ENCODE measurements around the gene MARCHF7.
"Not testable (repeated sequence)": the region's sequence is repeated elsewhere in the genome, so short reads cannot be mapped to it uniquely, and the experiment has no call there.

Gene MARCHF7, protein sequence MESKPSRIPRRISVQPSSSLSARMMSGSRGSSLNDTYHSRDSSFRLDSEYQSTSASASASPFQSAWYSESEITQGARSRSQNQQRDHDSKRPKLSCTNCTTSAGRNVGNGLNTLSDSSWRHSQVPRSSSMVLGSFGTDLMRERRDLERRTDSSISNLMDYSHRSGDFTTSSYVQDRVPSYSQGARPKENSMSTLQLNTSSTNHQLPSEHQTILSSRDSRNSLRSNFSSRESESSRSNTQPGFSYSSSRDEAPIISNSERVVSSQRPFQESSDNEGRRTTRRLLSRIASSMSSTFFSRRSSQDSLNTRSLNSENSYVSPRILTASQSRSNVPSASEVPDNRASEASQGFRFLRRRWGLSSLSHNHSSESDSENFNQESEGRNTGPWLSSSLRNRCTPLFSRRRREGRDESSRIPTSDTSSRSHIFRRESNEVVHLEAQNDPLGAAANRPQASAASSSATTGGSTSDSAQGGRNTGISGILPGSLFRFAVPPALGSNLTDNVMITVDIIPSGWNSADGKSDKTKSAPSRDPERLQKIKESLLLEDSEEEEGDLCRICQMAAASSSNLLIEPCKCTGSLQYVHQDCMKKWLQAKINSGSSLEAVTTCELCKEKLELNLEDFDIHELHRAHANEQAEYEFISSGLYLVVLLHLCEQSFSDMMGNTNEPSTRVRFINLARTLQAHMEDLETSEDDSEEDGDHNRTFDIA

GRCh38 chr2:159712143-159712928 lies at the start of gene MARCHF7:
TSS of gene MARCHF7 (plus strand) at chr2:159712506. CDS start at chr2:159729023, 16,517 bp downstream.
- peak; percentile 91 for DNase-seq (ENCODE audit: low spot score)

GRCh38 chr2:159667423-159667822 lies 44.9 kb upstream of the MARCHF7 start:
- DNase-seq (ENCODE audit: low spot score): not testable (repeated sequence)

DNA sequence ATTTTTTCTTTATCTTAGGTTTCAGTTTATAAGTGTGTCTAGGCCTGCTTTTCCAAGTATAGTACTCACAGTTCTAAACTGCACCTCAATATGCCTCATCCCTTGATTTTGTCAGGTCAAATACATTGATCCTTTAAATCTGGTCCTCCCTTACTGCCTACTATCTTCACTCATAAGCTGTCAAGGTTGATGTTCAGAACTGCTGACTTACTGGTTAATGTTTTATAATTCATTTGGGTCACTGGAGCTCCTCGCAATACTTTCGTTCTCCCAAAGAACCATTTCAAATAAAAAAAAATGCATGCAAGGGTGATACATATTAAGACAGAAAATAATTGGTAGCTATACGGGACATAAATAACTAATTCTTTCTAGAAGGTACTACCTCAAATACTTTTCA lies 41.3 kb upstream of the MARCHF7 start:
- DNase-seq (ENCODE audit: low spot score): no peak

- peak; percentile 55 for DNase-seq (ENCODE audit: low spot score)
These were observed 34.7 kb upstream of the MARCHF7 start for GRCh38 chr2:159677654-159678053.

- no peak for DNase-seq (ENCODE audit: low spot score)
These were observed 31.6 kb upstream of the MARCHF7 start for GRCh38 chr2:159680692-159681091.

GRCh38 chr2:159683817-159684216 lies 28.5 kb upstream of the MARCHF7 start:
- no peak for DNase-seq (ENCODE audit: low spot score)

GRCh38 chr2:159684796-159685195 lies 27.5 kb upstream of the MARCHF7 start:
- DNase-seq (ENCODE audit: low spot score): no peak

DNA sequence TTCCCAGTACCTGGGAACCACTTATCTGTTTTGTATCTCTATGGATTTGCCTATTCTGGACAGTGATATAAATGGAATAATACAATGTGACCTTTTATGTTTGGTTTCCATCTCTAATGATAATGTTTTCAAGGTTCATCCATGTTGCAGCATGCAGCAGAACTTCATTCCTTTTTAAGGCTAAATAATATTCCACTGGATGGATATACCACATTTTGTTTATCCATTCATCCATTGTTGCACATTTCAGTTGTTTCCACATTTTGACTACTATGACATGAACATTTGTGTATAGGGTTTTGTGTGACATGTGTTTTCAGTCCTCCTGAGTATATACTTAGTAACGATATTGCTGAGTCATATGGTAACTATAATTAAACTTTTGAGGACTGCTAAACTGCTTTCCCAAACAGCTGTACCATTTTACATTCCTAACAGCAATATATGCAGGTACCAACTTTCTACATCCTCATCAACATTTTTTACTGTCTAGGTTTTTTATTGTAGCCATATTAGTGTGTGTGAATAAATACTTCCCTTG lies 17.7 kb upstream of the MARCHF7 start:
- no peak for DNase-seq (ENCODE audit: low spot score)

GRCh38 chr2:159695795-159696448 lies 16.4 kb upstream of the MARCHF7 start:
- peak; percentile 34 for DNase-seq (ENCODE audit: low spot score)

DNA sequence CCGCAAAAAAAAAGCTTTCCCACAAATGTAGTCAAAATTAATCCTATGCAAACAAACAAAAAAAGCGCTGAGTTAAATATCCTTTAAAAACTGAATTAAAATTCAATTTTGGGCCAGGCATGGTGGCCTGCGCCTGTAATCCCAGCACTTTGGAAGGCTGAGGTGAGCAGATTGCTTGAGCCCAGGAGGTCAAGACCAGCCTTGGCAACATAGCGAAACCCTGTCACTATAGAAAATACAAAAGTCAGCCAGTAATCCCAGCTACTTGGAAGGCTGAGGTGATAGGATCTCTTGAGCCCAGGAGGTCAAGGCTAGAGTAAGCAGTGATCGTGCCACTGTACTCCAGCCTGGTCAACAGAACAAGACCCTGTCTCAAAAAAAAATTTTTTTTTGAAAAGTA lies 8.8 kb upstream of the MARCHF7 start:
- no peak for DNase-seq (ENCODE audit: low spot score)

- DNase-seq (ENCODE audit: low spot score): no peak
These were observed 5.8 kb upstream of the MARCHF7 start for GRCh38 chr2:159706385-159706980.

DNA sequence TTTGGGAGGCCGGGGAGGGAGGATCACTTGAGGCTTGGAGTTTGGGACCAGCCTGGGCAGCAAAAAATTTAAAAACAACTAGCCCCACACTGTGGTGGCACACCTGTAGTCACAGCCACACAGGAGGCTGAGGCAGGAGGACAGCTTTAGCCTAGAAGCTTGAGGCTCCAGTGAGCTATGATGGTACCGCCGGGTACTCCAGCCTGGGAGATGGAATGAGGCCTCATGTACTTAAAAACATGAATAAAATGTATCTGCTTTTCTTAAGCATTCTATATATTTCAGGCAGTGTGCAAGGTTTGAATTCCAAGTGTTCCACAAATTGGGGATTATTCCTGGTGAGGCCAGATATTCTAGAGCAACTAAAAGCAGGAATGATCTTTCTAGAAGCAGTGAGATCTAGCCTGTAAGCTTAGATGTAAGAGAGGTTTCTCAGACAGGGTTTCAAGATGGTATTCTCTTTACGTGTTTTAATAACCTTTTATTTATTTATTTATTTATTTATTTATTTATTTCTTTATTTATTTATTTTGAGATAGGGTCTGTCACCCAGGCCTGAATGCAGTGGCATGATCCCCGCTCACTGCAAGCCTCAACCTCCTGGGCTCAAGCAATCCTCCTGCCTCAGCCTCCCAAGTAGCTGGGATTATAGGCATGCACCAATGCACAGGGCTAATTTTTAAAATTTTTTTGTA lies 4.1 kb upstream of the MARCHF7 start:
- DNase-seq (ENCODE audit: low spot score): no peak

- DNase-seq (ENCODE audit: low spot score): no peak
These were observed 1.6 kb upstream of the MARCHF7 start for GRCh38 chr2:159710601-159711180.

DNA sequence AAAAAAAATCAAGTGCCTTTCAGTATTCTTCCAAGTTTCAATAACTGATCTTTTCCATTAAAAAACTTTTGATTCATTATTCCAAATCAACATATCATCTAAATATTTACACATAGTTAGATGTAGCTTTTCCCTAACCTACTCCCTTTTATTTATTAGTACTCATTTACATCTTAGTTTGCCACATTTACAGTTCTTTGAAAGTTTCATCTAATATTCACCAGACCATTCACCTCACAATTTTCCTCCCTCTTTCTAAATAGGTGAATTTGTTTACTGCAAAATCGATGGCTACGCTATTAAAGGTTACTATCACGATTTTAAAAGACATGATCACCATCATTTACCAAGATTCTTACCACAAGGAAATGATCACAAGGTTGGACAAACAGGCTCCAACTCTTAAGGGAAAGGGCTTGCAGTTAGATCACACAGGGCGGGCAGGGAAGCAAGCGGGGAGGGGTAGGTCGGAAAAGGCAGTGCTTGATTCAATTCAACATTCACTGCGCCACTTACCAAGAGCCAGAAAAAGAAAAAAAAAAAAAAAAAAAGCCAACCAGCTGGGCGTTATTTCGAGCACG lies 654 bp upstream of the MARCHF7 start:
- DNase-seq (ENCODE audit: low spot score): peak; percentile 70

DNA sequence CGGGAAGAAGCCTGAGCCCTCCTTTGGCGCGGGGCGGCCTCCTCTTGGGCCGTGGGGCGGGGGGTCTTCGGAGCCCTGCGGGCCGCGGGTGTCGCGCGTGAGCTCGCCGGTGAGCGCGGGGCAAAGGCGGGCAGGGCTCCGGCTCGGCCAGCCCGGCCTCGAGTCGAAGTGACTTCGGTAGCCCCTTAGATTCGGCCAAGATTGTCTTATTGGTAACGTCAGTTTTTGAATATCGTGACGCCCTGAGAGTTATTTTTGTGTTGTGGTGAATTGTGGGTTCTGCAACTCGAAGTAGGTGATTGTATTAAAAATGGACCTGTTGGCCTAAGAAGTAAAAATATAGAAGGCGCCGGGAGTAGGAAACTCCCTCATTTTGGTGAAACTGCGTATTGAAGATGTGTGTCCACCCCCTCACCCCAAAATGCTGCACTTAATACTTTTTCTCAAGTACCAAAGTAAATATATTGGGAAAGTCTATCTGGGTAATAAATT lies 669 bp downstream of the MARCHF7 start:
- DNase-seq (ENCODE audit: low spot score): peak; percentile 14

DNA sequence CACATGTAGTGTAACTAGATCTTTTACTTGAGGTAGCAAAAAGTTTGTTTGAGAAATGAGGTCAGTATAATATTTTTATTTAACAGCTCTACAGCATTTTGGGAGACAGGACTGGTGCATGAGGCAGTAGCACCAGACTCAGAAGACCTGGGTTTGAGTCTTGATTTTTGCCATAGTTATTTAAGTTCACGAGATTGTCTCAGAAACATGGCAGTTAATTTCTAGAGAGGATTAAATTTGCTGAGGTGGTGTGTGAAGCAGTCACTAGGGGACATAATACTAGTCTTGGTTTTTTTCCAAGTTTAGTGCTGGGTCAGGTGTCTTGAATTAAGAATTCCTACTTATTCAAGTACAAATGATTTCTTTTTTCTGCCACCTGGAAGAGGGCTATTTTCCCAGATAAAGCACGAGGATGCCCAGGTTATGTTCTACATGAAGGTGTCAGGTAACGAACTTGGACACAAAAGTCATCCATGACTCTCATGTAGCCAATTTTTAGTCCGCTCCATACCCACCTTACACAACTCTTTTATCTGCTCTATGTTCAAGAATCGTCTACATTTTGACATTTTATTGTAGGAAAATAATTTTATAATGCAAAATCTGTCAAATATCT lies 1.4 kb downstream of the MARCHF7 start:
- DNase-seq (ENCODE audit: low spot score): peak; percentile 26

GRCh38 chr2:159714247-159714930 lies 2.1 kb downstream of the MARCHF7 start:
- no peak for DNase-seq (ENCODE audit: low spot score)

GRCh38 chr2:159715451-159715850 lies 3.1 kb downstream of the MARCHF7 start:
- no peak for DNase-seq (ENCODE audit: low spot score)

GRCh38 chr2:159716409-159716808 lies 4.1 kb downstream of the MARCHF7 start:
- DNase-seq (ENCODE audit: low spot score): not testable (repeated sequence)

All from pons (tissue), 1 donor.